BLaER1 treated with 17β-estradiol and CSF1 and Interleukin-3, amounts not matched to agents 10 nM and 100 nM (cell line): ENCODE results near the gene SACM1L.

Source experiments
- H3K27ac ChIP-seq, 11 experiments: shearing (Covaris generic); formaldehyde crosslinking; 2 replicates each; pipeline ENCODE4 v1.8.1; 2022
- H3K27me3 ChIP-seq, 11 experiments: shearing (Covaris generic); formaldehyde crosslinking; 2 replicates each; pipeline ENCODE4 v1.8.1; 2022
- H3K36me3 ChIP-seq, 11 experiments: shearing (Covaris generic); formaldehyde crosslinking; 2 replicates each; pipeline ENCODE4 v1.8.1; 2022
- H3K4me1 ChIP-seq, 10 experiments: shearing (Covaris generic); formaldehyde crosslinking; 2 replicates each; pipeline ENCODE4 v1.8.1; 2022
- H3K4me2 ChIP-seq, 11 experiments: shearing (Covaris generic); formaldehyde crosslinking; 2 replicates each; pipeline ENCODE4 v1.8.1; 2022
- H3K4me3 ChIP-seq, 10 experiments: shearing (Covaris generic); formaldehyde crosslinking; 2 replicates each; pipeline ENCODE4 v1.8.1; 2022
- H3K9ac ChIP-seq, 11 experiments: shearing (Covaris generic); formaldehyde crosslinking; 2 replicates each; pipeline ENCODE4 v1.8.1; 2022
- H3K9me3 ChIP-seq, 11 experiments: shearing (Covaris generic); formaldehyde crosslinking; replicated peaks in 1 of 11; 2 replicates each; pipeline ENCODE4 v1.8.1; 2022
- H4K20me1 ChIP-seq, 11 experiments: shearing (Covaris generic); formaldehyde crosslinking; 2 replicates each; pipeline ENCODE4 v1.8.1; 2022
- Cebpa-rat ChIP-seq, 11 experiments: shearing (Covaris generic); IDR thresholded peaks; 2 replicates each; pipeline ENCODE4 v1.8.1; 2022

Gene SACM1L

DNA sequence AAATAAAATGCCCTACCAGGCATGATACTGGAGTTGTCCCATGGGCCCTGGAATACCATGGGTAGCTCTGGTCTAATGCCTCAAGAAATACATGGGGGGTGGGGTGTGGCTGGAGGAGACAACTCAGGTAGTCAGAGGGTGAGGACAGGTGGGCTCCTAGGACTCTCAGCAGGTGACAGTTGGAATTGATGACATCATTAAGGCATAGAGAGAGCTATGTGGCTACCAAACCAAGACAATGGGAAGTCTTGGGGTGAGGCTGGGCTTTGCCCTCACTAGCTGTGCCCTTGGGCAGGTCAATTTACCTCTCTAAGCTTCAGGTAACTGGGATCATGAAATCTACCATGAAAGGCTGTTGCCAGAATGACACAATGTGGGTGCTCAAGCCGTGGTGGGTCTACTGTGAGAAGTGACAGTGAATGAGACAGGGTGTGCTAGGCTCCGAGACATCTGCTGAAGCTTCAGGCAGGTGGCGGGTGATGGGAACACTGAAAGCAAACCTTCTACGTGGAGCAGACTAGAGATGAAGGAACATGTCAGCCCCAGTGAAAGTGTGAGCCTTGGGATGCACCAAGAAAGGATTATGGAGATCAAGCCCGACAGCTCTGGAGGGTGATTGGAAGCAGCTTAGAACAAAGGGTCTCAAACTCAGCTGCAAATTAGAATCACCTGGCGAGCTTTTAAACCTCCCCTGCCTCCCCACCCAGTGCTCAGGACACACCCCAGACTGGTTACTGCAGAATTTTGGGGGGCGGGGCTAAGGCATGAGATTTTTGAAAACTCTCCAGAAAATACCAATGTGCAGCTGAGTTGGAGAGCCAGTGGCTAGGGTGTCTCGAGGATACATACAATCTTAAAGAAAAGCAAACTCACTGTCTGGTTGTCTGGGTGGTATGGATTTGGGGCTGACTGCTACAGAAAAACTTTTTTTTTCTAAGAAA, 85.7 kb downstream of the SACM1L start:
- Histone ChIP-seq H3K4me1 (peaks cover 0 to 10% (median 0%) of the 10 kb centered on the region in 10 experiments; a peak in 3 of 20 replicates), H3K36me3 (no peaks in the 10 kb centered on the region), H3K4me3 (no peak overlapping the region), H4K20me1 (no peaks in the 10 kb centered on the region), H3K27me3 (no peaks in the 10 kb centered on the region), H3K9me3 (no peaks in the 10 kb centered on the region), H3K9ac (no peak overlapping the region), H3K4me2 (no peak overlapping the region), H3K27ac (no peak overlapping the region)
- no peak for TF ChIP-seq Cebpa-rat (IDR thresholded peaks at IDR 0.05)

DNA sequence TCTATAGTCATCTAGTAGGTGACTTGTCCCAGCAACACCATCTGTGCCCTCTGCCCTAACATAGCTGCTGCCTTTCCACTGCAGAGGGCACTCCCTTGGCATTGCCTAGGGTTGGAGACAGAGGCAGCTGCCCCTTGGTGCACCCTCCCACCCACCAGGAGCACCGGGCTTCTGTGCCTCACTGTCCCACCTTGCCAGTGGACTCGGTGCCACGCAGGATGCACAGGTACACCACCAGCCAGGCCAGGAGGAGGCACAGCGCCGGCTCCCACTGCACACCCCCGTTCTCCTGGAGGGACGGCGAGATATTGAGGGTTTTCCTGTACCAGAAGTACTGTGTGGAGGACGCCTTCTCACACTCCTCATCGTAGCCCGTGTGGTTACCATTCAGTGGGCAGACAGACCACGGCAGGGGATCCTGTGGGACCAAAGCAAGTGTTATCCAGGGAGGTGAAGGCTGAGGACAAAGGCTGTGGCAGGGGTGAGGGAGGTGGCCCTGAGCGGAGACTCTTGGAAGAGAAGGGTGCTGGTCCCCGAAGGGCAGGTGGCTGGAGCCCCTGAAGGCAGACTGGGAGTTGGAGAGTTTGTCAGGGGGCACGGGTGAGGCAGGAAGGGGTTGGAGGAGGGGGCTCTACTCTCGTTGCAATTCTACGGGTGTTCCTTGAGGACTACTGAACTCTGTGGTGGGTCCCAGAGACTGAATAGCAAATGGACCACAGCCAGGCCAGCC, 86.5 kb downstream of the SACM1L start:
- Histone ChIP-seq H3K4me2 (no peak overlapping the region), H3K9me3 (no peaks in the 10 kb centered on the region), H3K27ac (no peak overlapping the region), H3K9ac (no peak overlapping the region), H3K27me3 (no peaks in the 10 kb centered on the region), H3K4me3 (no peak overlapping the region), H3K4me1 (peaks cover 0 to 10% (median 0%) of the 10 kb centered on the region in 10 experiments; a peak in 3 of 20 replicates), H3K36me3 (no peaks in the 10 kb centered on the region), H4K20me1 (no peaks in the 10 kb centered on the region)
- TF ChIP-seq Cebpa-rat (IDR thresholded peaks at IDR 0.05), result no peak

GRCh38 chr3:45776301-45776595, 87.1 kb downstream of the SACM1L start:
- Histone ChIP-seq H3K9me3 (no peaks in the 10 kb centered on the region), H3K4me1 (peaks cover 0 to 10% (median 0%) of the 10 kb centered on the region in 10 experiments; a peak in 3 of 20 replicates), H3K27me3 (no peaks in the 10 kb centered on the region), H3K36me3 (no peaks in the 10 kb centered on the region), H3K4me2 (no peak overlapping the region), H3K27ac (no peak overlapping the region), H4K20me1 (no peaks in the 10 kb centered on the region), H3K9ac (no peak overlapping the region), H3K4me3 (no peak overlapping the region)
- TF ChIP-seq Cebpa-rat (IDR thresholded peaks at IDR 0.05), result no peak

GRCh38 chr3:45776611-45777010, 87.4 kb downstream of the SACM1L start:
- H3K27ac ChIP-seq, result no peak overlapping the region
- no peak overlapping the region for H3K4me3 ChIP-seq
- no peaks in the 10 kb centered on the region for H3K36me3 ChIP-seq
- no peak overlapping the region for H3K4me2 ChIP-seq
- H3K27me3 ChIP-seq, result no peaks in the 10 kb centered on the region
- TF ChIP-seq Cebpa-rat (IDR thresholded peaks at IDR 0.05), result no peak
- no peaks in the 10 kb centered on the region for H4K20me1 ChIP-seq
- no peaks in the 10 kb centered on the region for H3K9me3 ChIP-seq
- H3K9ac ChIP-seq, result no peak overlapping the region
- peaks cover 0 to 10% (median 0%) of the 10 kb centered on the region in 10 experiments; a peak in 3 of 20 replicates for H3K4me1 ChIP-seq

DNA sequence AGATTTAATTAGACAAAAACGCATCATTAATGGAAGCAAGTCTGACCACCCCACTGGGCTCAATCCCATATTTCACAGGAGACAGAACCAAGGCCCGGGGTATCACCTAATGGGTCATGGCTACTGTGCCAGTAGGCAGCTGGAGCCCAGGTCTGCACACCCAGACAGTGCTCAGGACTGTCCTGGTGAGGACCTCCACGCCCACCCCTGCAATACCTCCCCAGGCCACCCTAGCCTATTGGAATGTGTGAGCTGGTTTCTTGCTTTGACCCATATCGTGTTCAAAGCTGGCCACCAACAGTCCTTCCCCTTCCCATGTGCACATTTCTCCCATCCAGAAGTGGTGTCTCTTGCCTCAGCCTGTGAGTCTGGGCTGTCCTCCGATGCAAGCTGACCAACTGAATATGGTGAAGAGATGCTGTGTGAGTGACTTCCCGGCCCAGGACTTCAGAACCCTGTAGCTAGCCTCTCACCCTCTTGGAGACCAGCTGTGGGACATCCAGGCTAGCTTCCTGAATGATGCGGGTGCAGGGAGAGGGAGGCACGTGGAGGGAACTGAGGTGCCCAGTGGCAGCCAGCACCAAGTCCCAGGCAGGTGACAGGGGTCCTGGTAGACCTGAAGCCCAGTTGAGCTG, 88.0 kb downstream of the SACM1L start:
- peaks cover 0 to 10% (median 0%) of the 10 kb centered on the region in 10 experiments; a peak in 3 of 20 replicates for H3K4me1 ChIP-seq
- no peak for TF ChIP-seq Cebpa-rat (IDR thresholded peaks at IDR 0.05)
- H3K4me2 ChIP-seq, result no peak overlapping the region
- no peaks in the 10 kb centered on the region for H3K27me3 ChIP-seq
- H3K27ac ChIP-seq, result no peak overlapping the region
- H3K9me3 ChIP-seq, result no peaks in the 10 kb centered on the region
- H4K20me1 ChIP-seq, result no peaks in the 10 kb centered on the region
- H3K9ac ChIP-seq, result no peak overlapping the region
- no peak overlapping the region for H3K4me3 ChIP-seq
- H3K36me3 ChIP-seq, result no peaks in the 10 kb centered on the region

GRCh38 chr3:45777746-45778386, 88.7 kb downstream of the SACM1L start:
- no peaks in the 10 kb centered on the region for H3K9me3 ChIP-seq
- no peak for TF ChIP-seq Cebpa-rat (IDR thresholded peaks at IDR 0.05)
- H4K20me1 ChIP-seq, result no peaks in the 10 kb centered on the region
- no peak overlapping the region for H3K9ac ChIP-seq
- H3K4me1 ChIP-seq, result peaks cover 0 to 3% (median 0%) of the 10 kb centered on the region in 10 experiments; a peak in 3 of 20 replicates
- H3K4me3 ChIP-seq, result no peak overlapping the region
- H3K27ac ChIP-seq, result no peak overlapping the region
- H3K4me2 ChIP-seq, result no peak overlapping the region
- no peaks in the 10 kb centered on the region for H3K27me3 ChIP-seq
- no peaks in the 10 kb centered on the region for H3K36me3 ChIP-seq

GRCh38 chr3:45778761-45779201, 89.6 kb downstream of the SACM1L start:
- Histone ChIP-seq H3K27me3 (no peaks in the 10 kb centered on the region), H3K4me3 (no peak overlapping the region), H3K9me3 (no peaks in the 10 kb centered on the region), H4K20me1 (no peaks in the 10 kb centered on the region), H3K36me3 (no peaks in the 10 kb centered on the region), H3K4me2 (no peak overlapping the region), H3K4me1 (no peaks in the 10 kb centered on the region), H3K9ac (no peak overlapping the region), H3K27ac (no peak overlapping the region)
- TF ChIP-seq Cebpa-rat (IDR thresholded peaks at IDR 0.05), result no peak

GRCh38 chr3:45779746-45780735, 90.8 kb downstream of the SACM1L start:
- Histone ChIP-seq H4K20me1 (no peaks in the 10 kb centered on the region), H3K9me3 (peaks cover 0 to 3% (median 0%) of the 10 kb centered on the region in 11 experiments; a peak in 3 of 22 replicates), H3K36me3 (no peaks in the 10 kb centered on the region), H3K27me3 (no peaks in the 10 kb centered on the region), H3K4me2 (no peak overlapping the region), H3K4me3 (no peak overlapping the region), H3K4me1 (no peaks in the 10 kb centered on the region), H3K27ac (no peak overlapping the region), H3K9ac (no peak overlapping the region)
- no peak for TF ChIP-seq Cebpa-rat (IDR thresholded peaks at IDR 0.05)
